ENCODE results near the gene CNOT3. TPM values are rescaled to one million over a fixed set of nuclear protein-coding genes. Genes with fewer than 3 reads are reported as not detected.

Gene CNOT3
- total RNA-seq, 3 donors from 2014 or later: 14.6 to 23.4 (median 22.9) TPM

DNA sequence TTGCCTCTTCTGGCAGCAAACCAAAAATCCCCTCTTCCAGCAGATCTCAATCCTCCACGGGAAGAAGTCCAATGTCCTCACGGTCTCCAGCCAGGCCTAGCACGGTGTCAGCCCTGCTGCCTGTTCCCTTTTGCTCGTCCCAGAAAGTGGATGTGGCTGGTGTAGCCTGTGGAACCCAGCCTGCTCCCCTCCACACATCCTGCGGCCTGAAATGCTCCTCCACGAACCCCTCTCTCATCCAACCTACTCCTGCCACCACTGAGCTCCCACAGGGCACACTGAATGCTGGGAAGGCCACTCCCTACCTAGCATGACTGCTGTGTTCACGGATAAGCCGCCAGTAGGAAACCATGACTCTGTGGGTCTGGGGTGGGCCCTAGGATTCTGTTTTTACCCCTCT is 48.8 kb downstream of the CNOT3 start:
- no peak for DNase-seq (ENCODE audit: low spot score in 2 of 2)
- intact Hi-C loops (cut with DNase I; ENCODE audit: low total_unique reads): no loop called here
- no peaks in the 10 kb centered on the region for H3K9me3 ChIP-seq
- H3K27me3 ChIP-seq: no peaks in the 10 kb centered on the region
- no peak for TF ChIP-seq POLR2A (IDR thresholded peaks at IDR 0.05)
- TF ChIP-seq, protein P1, sequence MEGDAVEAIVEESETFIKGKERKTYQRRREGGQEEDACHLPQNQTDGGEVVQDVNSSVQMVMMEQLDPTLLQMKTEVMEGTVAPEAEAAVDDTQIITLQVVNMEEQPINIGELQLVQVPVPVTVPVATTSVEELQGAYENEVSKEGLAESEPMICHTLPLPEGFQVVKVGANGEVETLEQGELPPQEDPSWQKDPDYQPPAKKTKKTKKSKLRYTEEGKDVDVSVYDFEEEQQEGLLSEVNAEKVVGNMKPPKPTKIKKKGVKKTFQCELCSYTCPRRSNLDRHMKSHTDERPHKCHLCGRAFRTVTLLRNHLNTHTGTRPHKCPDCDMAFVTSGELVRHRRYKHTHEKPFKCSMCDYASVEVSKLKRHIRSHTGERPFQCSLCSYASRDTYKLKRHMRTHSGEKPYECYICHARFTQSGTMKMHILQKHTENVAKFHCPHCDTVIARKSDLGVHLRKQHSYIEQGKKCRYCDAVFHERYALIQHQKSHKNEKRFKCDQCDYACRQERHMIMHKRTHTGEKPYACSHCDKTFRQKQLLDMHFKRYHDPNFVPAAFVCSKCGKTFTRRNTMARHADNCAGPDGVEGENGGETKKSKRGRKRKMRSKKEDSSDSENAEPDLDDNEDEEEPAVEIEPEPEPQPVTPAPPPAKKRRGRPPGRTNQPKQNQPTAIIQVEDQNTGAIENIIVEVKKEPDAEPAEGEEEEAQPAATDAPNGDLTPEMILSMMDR (IDR thresholded peaks at IDR 0.05): no peak
- TF ChIP-seq POLR2AphosphoS5 (IDR thresholded peaks at IDR 0.05): no peak
- H3K36me3 ChIP-seq: no peaks in the 10 kb centered on the region
- peaks cover 0 to 8% of the 10 kb centered on the region in 2 donors for H3K4me1 ChIP-seq
- H3K27ac ChIP-seq: no peak overlapping the region
- H3K4me3 ChIP-seq: no peak overlapping the region

DNA sequence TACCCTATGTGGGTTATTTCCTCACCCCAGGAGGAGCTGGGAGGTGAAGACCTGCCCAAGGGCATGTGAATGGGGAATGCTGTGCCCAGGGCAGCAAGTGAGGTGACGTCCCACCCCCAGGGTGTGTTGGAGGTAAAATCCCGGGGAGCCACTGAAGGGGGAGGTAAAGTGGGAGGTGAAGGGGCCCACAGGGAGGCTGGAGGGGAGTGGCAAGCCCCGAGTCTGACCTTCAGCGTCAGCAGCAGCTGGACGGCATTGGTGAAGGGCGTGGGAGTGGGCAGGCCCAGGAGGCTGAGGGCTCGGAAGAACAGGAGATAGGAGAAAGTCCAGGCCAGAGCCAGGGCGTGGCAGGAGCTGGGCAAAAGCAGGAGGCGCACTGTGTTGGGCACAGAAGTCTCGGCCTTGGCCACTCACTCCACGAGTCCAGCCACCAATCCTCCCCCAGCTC is 49.4 kb downstream of the CNOT3 start:
- Histone ChIP-seq H3K4me1 (peaks cover 0 to 12% of the 10 kb centered on the region in 2 donors), H3K9me3 (no peaks in the 10 kb centered on the region), H3K27me3 (no peaks in the 10 kb centered on the region), H3K36me3 (no peaks in the 10 kb centered on the region), H3K27ac (no peak overlapping the region), H3K4me3 (no peak overlapping the region)
- intact Hi-C loops (cut with DNase I; ENCODE audit: low total_unique reads): no loop called here
- DNase-seq (ENCODE audit: low spot score in 2 of 2): no peak
- TF ChIP-seq POLR2A (IDR thresholded peaks at IDR 0.05): no peak
- TF ChIP-seq, protein P1 (IDR thresholded peaks at IDR 0.05): no peak
- no peak for TF ChIP-seq POLR2AphosphoS5 (IDR thresholded peaks at IDR 0.05)

DNA sequence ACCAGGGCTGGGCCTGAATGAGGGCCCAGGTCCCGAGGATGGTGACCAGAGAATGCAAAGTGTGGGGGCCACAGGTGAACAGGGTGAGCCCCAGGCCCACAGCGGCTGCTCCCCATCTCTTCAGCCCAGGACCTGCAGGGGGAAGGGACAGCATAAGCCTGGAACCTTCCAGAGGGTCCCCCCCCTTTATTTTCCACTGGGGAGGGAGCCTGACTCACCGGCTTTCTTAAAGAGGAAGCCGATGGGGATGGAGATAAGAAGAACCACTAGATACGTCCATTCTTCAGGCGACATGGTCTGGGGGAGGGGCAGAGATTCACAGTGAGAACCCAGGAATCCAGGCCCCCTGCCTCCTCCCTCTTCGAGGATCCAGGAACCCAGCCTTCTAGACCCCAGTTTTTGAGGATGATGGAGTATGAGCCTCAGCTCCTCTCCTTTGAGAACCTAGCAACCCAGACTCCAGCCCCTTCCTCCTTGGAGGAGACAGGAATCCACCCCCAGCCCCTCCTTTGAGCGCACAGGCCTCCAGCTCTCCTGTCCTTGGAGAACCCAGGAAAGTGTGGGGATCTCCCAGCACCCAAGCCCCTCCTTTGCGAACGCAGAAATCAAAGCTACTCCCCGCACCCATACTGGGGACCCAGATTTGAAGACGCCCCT is 50.8 kb downstream of the CNOT3 start:
- H3K4me1 ChIP-seq: peaks cover 0 to 17% of the 10 kb centered on the region in 2 donors
- TF ChIP-seq, protein P1 (IDR thresholded peaks at IDR 0.05): no peak
- TF ChIP-seq POLR2A (IDR thresholded peaks at IDR 0.05): no peak
- no peak for TF ChIP-seq POLR2AphosphoS5 (IDR thresholded peaks at IDR 0.05)
- H3K27ac ChIP-seq: peak overlapping the region; percentile 96 to 99
- no peaks in the 10 kb centered on the region for H3K36me3 ChIP-seq
- no peaks in the 10 kb centered on the region for H3K9me3 ChIP-seq
- no peaks in the 10 kb centered on the region for H3K27me3 ChIP-seq
- intact Hi-C loops (cut with DNase I; ENCODE audit: low total_unique reads): no loop called here
- H3K4me3 ChIP-seq: peak overlapping the region; percentile 65 to 93 (median 70)
- DNase-seq (ENCODE audit: low spot score in 2 of 2): no peak

DNA sequence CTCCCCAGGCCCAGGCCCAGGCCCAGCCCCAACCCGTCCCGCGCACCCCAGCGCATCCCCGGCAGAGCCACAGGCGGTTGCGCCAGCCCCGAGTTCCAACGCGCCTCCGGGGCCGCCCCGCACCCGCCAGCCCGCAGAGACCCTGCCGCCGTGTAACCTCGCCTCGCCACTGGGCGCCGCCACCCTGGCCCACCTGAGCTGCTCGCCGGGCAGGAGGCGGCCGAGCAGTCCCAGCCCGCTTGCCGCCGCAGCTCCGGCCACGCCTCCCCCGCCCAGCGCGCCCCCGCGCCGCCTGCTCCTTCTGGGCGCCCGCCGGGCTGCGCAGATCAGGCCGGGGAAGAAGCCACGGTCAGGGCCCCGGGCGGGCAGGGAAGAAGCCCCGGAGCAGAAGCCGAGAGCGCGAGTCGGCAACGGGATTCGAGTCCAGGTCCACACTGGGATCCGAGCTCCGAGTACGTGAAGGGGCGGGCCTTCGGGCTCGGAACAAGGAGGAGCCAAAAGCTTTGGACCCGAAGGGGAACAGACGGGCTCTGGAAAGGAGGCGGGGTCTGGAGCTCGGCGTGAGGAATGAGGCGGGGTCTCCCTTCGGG is 51.7 kb downstream of the CNOT3 start, which contains the start of gene MBOAT7:
Gene MBOAT7, minus strand, starts transcription at position 436 of the 590 bp plus-strand sequence. CDS start 1,072 bp downstream, outside the sequence.
- no peaks in the 10 kb centered on the region for H3K27me3 ChIP-seq

More for the DNA sequence above, 51.7 kb downstream of the CNOT3 start, which contains the start of gene MBOAT7:
- TF ChIP-seq POLR2A (IDR thresholded peaks at IDR 0.05) (no peak), POLR2AphosphoS5 (IDR thresholded peaks at IDR 0.05) (peak; percentile 33 to 59 (median 44))
- TF ChIP-seq, protein P1 (IDR thresholded peaks at IDR 0.05): peak in 1 of 3 donors; percentile 15
- intact Hi-C loops (cut with DNase I; ENCODE audit: low total_unique reads): no loop called here
- Histone ChIP-seq H3K9me3 (no peaks in the 10 kb centered on the region), H3K4me1 (peaks cover 0 to 17% of the 10 kb centered on the region in 2 donors), H3K36me3 (no peaks in the 10 kb centered on the region), H3K27ac (peak within 1 kb of the TSS; percentile 96 to 99), H3K4me3 (peak within 1 kb of the TSS; percentile 65 to 93 (median 70))
- no peak for DNase-seq (ENCODE audit: low spot score in 2 of 2)

All from breast epithelium (tissue), 4 donors.